Measurements from ENCODE around the gene DRD1. TPM values are rescaled to one million over a fixed set of nuclear protein-coding genes. Genes with fewer than 3 reads are reported as not detected.

The DRD1 gene
- not detected in 2 replicates for total RNA-seq
- long read RNA-seq, result 0 reads

- peaks cover 80% of the 10 kb centered on the region for H3K27me3 Mint-ChIP-seq (ENCODE audit: low read depth)
- H3K27ac Mint-ChIP-seq (ENCODE audit: unreplicated experiment), result no peak within 1 kb of the TSS
These were observed at the start of gene DRD1 for GRCh38 chr5:175444060-175444904. TSS of gene DRD1 (minus strand) at chr5:175444182. CDS start at chr5:175443099, 1,083 bp downstream.

GRCh38 chr5:175493726-175494125 is 49.7 kb upstream of the DRD1 start:
- TF ChIP-seq CTCF (conservative IDR thresholded peaks at IDR 0.05), result no peak
- H3K4me1 Mint-ChIP-seq, result no peaks in the 10 kb centered on the region
- H3K4me3 Mint-ChIP-seq, result no peak overlapping the region
- no peak for DNase-seq (ENCODE audit: low read depth, low spot score)
- H3K27me3 Mint-ChIP-seq (ENCODE audit: low read depth), result no peaks in the 10 kb centered on the region
- H3K27ac Mint-ChIP-seq (ENCODE audit: unreplicated experiment), result no peak overlapping the region
- no peaks in the 10 kb centered on the region for H3K9me3 Mint-ChIP-seq
- peaks cover 26% of the 10 kb centered on the region for H3K36me3 Mint-ChIP-seq (ENCODE audit: low read depth)

More at GRCh38 chr5:175444060-175444904, at the start of gene DRD1:
- peak; percentile 66 for DNase-seq (ENCODE audit: low read depth, low spot score)
- Mint-ChIP-seq H3K4me1 (peaks cover 14% of the 10 kb centered on the region), H3K36me3 (ENCODE audit: low read depth) (no peaks in the 10 kb centered on the region), H3K9me3 (no peaks in the 10 kb centered on the region), H3K4me3 (peak within 1 kb of the TSS; percentile 20)
- TF ChIP-seq CTCF (conservative IDR thresholded peaks at IDR 0.05), result peak; percentile 85

- peaks cover 28% of the 10 kb centered on the region for H3K36me3 Mint-ChIP-seq (ENCODE audit: low read depth)
- DNase-seq (ENCODE audit: low read depth, low spot score), result no peak
These were observed 49.3 kb upstream of the DRD1 start for GRCh38 chr5:175493260-175493659.

GRCh38 chr5:175491223-175491622 is 47.2 kb upstream of the DRD1 start:
- TF ChIP-seq CTCF (conservative IDR thresholded peaks at IDR 0.05), result no peak
- Mint-ChIP-seq H3K4me3 (no peak overlapping the region), H3K9me3 (no peaks in the 10 kb centered on the region), H3K4me1 (peaks cover 8% of the 10 kb centered on the region), H3K36me3 (ENCODE audit: low read depth) (peaks cover 38% of the 10 kb centered on the region), H3K27me3 (ENCODE audit: low read depth) (no peaks in the 10 kb centered on the region), H3K27ac (ENCODE audit: unreplicated experiment) (no peak overlapping the region)
- DNase-seq (ENCODE audit: low read depth, low spot score), result no peak

More at GRCh38 chr5:175493260-175493659, 49.3 kb upstream of the DRD1 start:
- Mint-ChIP-seq H3K9me3 (no peaks in the 10 kb centered on the region), H3K27me3 (ENCODE audit: low read depth) (no peaks in the 10 kb centered on the region), H3K4me1 (no peaks in the 10 kb centered on the region), H3K4me3 (no peak overlapping the region), H3K27ac (ENCODE audit: unreplicated experiment) (peak overlapping the region; percentile 72)
- no peak for TF ChIP-seq CTCF (conservative IDR thresholded peaks at IDR 0.05)

- no peak overlapping the region for H3K4me3 Mint-ChIP-seq
- H3K4me1 Mint-ChIP-seq, result peaks cover 11% of the 10 kb centered on the region
- H3K9me3 Mint-ChIP-seq, result no peaks in the 10 kb centered on the region
- no peak for DNase-seq (ENCODE audit: low read depth, low spot score)
- H3K27ac Mint-ChIP-seq (ENCODE audit: unreplicated experiment), result no peak overlapping the region
- TF ChIP-seq CTCF (conservative IDR thresholded peaks at IDR 0.05), result no peak
- peaks cover 40% of the 10 kb centered on the region for H3K36me3 Mint-ChIP-seq (ENCODE audit: low read depth)
- no peaks in the 10 kb centered on the region for H3K27me3 Mint-ChIP-seq (ENCODE audit: low read depth)
These were observed 45.9 kb upstream of the DRD1 start for GRCh38 chr5:175489693-175490443.
